Naive B cell (primary cell): ENCODE data around the gene LAMA4. TPM values are rescaled to one million over a fixed set of nuclear protein-coding genes. Genes with fewer than 3 reads are reported as not detected.

Experiments used
- ATAC-seq, 2 donors: fragments of 150-1000 bp; cut with Tn5 transposase; 2 replicates each; pipeline ENCODE4 v1.10.0; 2021; ENCODE audit warnings: low read depth in 2 of 2, mild to moderate bottlenecking in 2 of 2, moderate library complexity in 2 of 2
- DNase-seq: peaks from one replicate; pipeline ENCODE4 v3.0.0; 2022
- H3K27ac Mint-ChIP-seq, 6 donors: one replicate each; pipeline ENCODE4 v1.8.0; 2020 to 2022; ENCODE audit warnings: mild to moderate bottlenecking in 6 of 6, mixed read lengths in 6 of 6, moderate library complexity in 5 of 6, inconsistent platforms in 2 of 6
- H3K27me3 Mint-ChIP-seq, 3 donors: one replicate each; pipeline ENCODE4 v1.8.0; 2021 to 2022; ENCODE audit warnings: mixed read lengths in 3 of 3, mild to moderate bottlenecking in 1 of 3
- H3K36me3 Mint-ChIP-seq, 2 donors: one replicate each; pipeline ENCODE4 v1.8.0; 2020 to 2022; ENCODE audit warnings: mixed read lengths in 2 of 2, inconsistent platforms in 1 of 2, mild to moderate bottlenecking in 1 of 2
- H3K4me1 Mint-ChIP-seq, 3 donors: one replicate each; pipeline ENCODE4 v1.8.0; 2020 to 2022; ENCODE audit warnings: mixed read lengths in 3 of 3, inconsistent platforms in 1 of 3, mild to moderate bottlenecking in 1 of 3, moderate library complexity in 1 of 3
- H3K4me3 Mint-ChIP-seq, 8 donors: one replicate each; pipeline ENCODE4 v1.8.0; 2020 to 2022; ENCODE audit warnings: mild to moderate bottlenecking in 8 of 8, mixed read lengths in 8 of 8, moderate library complexity in 8 of 8, inconsistent platforms in 2 of 8
- H3K9me3 Mint-ChIP-seq, 7 donors: one replicate each; pipeline ENCODE4 v1.8.0; 2020 to 2022; ENCODE audit warnings: mixed read lengths in 7 of 7, mild to moderate bottlenecking in 5 of 7, inconsistent platforms in 2 of 7, moderate library complexity in 1 of 7
- polyA plus RNA-seq, 6 donors: library from polyadenylated mRNA; unstranded; fragments of 300-500 nt; fragmentation: Illumina TruSeq; gene quantifications; one replicate each; pipeline ENCODE4 v1.2.3, GENCODE V29; 2021; ENCODE audit warnings: low read depth in 6 of 6

Gene LAMA4, protein sequence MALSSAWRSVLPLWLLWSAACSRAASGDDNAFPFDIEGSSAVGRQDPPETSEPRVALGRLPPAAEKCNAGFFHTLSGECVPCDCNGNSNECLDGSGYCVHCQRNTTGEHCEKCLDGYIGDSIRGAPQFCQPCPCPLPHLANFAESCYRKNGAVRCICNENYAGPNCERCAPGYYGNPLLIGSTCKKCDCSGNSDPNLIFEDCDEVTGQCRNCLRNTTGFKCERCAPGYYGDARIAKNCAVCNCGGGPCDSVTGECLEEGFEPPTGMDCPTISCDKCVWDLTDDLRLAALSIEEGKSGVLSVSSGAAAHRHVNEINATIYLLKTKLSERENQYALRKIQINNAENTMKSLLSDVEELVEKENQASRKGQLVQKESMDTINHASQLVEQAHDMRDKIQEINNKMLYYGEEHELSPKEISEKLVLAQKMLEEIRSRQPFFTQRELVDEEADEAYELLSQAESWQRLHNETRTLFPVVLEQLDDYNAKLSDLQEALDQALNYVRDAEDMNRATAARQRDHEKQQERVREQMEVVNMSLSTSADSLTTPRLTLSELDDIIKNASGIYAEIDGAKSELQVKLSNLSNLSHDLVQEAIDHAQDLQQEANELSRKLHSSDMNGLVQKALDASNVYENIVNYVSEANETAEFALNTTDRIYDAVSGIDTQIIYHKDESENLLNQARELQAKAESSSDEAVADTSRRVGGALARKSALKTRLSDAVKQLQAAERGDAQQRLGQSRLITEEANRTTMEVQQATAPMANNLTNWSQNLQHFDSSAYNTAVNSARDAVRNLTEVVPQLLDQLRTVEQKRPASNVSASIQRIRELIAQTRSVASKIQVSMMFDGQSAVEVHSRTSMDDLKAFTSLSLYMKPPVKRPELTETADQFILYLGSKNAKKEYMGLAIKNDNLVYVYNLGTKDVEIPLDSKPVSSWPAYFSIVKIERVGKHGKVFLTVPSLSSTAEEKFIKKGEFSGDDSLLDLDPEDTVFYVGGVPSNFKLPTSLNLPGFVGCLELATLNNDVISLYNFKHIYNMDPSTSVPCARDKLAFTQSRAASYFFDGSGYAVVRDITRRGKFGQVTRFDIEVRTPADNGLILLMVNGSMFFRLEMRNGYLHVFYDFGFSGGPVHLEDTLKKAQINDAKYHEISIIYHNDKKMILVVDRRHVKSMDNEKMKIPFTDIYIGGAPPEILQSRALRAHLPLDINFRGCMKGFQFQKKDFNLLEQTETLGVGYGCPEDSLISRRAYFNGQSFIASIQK (N-terminal part only)
- polyA plus RNA-seq, result not detected

DNA sequence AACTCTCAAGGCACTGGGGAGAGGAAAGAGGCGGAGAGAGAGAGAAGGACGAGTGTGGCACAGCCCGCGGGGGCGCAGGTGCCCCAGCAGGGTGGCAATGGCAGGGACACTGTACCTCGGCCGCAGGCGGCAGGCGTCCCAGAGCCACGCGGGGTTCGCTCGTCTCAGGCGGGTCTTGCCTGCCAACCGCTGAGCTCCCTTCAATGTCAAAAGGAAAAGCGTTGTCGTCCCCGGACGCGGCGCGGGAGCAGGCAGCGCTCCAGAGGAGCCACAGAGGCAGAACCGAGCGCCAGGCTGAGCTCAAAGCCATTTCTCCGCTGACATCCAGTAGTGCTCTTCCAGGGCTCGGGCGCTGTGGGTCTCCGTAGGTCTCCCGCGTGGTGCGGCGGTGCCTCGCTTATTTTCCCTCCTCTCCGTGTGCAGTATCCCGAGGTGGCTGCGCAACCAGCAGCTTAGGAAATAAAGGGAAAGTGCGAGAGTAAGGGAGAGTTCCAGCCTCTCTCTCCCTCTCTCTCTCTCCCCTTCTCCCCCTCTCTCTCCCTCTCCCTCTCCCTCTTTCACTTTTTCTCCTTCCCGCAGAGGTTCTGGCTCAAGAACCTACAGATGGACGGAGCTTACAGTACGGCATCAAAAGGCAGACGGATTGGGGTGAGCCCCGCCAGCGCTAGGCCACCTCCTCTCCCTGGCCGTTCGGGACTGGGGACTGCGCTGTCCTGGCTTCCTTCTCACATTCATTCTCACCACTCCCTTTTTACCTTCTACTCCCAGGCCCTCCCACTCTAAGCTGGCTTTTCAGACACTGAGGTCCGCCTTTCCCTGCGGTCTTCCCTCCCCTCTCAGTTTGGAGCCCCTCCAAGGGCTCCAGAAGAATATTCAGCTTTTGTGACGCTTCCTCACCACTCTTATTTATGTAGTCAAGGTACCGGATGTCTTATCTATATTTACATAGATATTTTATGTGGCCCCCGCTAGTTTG is at the start of gene LAMA4:
LAMA4 (minus strand) TSS at position 727 of the 976 bp plus-strand sequence; CDS start at position 310, 417 bp downstream.
- H3K27me3 Mint-ChIP-seq, result peaks cover 25 to 40% (median 32%) of the 10 kb centered on the region in 3 donors
- no peaks in the 10 kb centered on the region for H3K9me3 Mint-ChIP-seq
- peak within 1 kb of the TSS in 1 of 6 donors; percentile 73 for H3K27ac Mint-ChIP-seq
- peaks cover 13 to 19% (median 16%) of the 10 kb centered on the region in 3 donors for H3K4me1 Mint-ChIP-seq
- peak within 1 kb of the TSS in 7 of 8 donors; percentile 60 to 89 (median 71) for H3K4me3 Mint-ChIP-seq
- no peak for DNase-seq
- H3K36me3 Mint-ChIP-seq, result peaks cover 4 to 7% of the 10 kb centered on the region in 2 donors
- no peak for ATAC-seq

DNA sequence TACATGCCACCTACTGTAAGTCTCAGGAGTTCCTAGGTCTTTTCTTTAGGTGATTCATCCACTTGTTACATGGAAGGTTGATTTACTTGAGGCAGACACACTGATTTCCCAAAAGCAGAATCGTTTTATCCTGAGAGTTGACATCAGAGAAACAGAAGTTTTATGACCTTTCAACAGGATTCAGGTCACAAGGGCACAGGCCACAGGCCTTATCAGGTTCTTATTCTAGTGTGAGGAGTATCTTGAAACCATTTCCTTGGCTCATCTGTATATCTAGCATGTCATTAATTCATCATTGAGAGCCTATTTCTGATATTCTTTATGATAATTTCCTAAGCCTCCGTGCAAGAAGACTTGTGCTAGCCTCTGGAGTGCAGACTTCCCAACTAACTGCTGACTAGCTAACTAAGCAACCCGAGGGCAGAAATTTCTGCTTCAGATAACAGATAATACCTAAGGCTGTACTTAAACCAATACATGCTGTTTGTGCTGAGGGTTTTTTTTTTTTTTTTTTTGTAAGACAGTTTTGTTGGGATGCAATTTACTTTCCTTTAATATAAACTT is 47.9 kb upstream of the LAMA4 start:
- no peak overlapping the region for H3K4me3 Mint-ChIP-seq
- DNase-seq, result no peak
- peaks cover 0 to 6% (median 4%) of the 10 kb centered on the region in 3 donors for H3K4me1 Mint-ChIP-seq
- no peaks in the 10 kb centered on the region for H3K36me3 Mint-ChIP-seq
- no peak for ATAC-seq
- no peak overlapping the region for H3K27ac Mint-ChIP-seq
- H3K27me3 Mint-ChIP-seq, result peaks cover 11 to 18% (median 16%) of the 10 kb centered on the region in 3 donors
- H3K9me3 Mint-ChIP-seq, result no peaks in the 10 kb centered on the region

DNA sequence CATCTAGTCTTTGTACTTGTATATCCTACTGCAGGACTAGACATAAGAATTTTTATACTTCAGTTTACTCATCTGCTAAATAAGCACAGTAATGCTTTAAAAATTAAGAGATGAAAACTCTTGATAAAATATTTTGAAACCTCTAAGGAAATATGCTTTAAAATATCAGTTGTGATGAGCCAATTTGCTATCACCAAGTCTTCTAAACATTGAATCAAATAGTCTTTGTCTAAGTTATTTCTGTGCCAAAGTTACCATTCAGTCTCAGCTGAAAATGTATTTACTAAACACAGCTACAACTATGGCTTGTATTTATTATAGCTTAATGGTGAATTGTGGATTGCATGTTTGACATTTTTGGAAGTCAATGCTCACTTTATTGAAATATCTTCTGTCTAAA is 46.5 kb upstream of the LAMA4 start:
- DNase-seq (no peak), ATAC-seq (no peak)
- Mint-ChIP-seq H3K4me1 (no peaks in the 10 kb centered on the region), H3K9me3 (no peaks in the 10 kb centered on the region), H3K27ac (no peak overlapping the region), H3K27me3 (peaks cover 11 to 24% (median 20%) of the 10 kb centered on the region in 3 donors), H3K4me3 (no peak overlapping the region), H3K36me3 (no peaks in the 10 kb centered on the region)

DNA sequence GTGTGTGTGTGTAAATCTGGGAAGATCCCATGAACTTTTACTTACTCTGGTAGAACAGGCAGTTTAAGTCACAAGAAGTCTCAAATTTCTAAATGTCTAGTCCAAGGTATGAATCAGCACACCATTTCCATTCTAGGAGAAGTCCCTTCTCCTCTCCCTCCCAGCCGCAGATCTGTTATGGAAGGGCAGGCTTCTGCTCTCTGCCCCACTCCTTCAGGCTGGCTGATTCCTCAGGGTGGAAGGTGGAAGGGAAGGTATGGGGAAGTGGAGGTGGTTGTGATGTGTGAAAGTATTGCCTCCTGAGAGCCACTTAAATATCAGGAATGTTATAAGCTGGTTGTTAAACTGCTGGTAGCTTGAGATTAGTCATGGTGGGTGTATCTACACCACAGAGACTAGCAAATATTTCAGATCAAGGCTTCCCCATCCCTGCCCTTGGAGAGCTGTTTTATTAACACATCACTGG is 44.5 kb upstream of the LAMA4 start:
- H3K4me1 Mint-ChIP-seq, result no peaks in the 10 kb centered on the region
- H3K4me3 Mint-ChIP-seq, result no peak overlapping the region
- ATAC-seq, result no peak

DNA sequence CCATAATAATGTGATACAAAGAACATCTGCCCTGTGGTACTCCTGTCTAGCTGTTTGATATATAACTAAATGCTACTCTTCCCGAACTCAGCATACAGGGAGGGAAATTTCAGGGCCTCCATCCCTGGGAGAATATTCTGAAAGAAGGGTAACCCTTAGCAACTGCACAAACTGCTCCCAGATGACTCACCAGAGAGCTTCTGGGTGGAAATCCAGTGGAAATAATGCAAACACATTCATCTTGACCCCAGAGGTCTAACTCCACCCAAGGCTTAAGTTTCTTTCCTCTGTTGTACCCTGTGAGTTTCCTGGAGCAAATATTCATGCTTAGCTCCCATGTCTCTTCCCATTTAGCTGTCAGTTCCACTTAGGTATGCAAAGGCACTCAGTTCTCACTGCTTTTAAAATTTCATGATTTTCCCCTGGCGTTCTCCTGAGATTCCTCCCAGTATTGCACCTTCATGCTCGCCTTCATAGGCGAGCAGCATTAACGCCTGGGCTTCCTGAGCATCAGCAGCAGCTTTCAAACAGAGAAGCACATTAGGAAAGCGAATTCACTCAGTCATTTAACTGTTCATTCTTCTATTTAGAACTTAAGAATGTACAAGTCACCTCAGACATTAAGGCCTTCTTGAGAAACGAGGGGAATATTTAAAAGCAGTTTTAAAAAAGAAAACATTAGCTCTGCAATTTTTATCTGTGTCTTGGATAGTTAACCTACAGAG is 43.8 kb upstream of the LAMA4 start:
- H3K27me3 Mint-ChIP-seq, result peaks cover 0 to 20% (median 14%) of the 10 kb centered on the region in 3 donors
- DNase-seq (no peak), ATAC-seq (no peak)
- no peaks in the 10 kb centered on the region for H3K36me3 Mint-ChIP-seq
- no peaks in the 10 kb centered on the region for H3K9me3 Mint-ChIP-seq
- no peak overlapping the region for H3K4me3 Mint-ChIP-seq
- H3K27ac Mint-ChIP-seq, result no peak overlapping the region
- H3K4me1 Mint-ChIP-seq, result no peaks in the 10 kb centered on the region

More for the DNA sequence above, 44.5 kb upstream of the LAMA4 start:
- Mint-ChIP-seq H3K9me3 (no peaks in the 10 kb centered on the region), H3K27ac (no peak overlapping the region), H3K27me3 (peaks cover 0 to 20% (median 14%) of the 10 kb centered on the region in 3 donors), H3K36me3 (no peaks in the 10 kb centered on the region)
- no peak for DNase-seq

DNA sequence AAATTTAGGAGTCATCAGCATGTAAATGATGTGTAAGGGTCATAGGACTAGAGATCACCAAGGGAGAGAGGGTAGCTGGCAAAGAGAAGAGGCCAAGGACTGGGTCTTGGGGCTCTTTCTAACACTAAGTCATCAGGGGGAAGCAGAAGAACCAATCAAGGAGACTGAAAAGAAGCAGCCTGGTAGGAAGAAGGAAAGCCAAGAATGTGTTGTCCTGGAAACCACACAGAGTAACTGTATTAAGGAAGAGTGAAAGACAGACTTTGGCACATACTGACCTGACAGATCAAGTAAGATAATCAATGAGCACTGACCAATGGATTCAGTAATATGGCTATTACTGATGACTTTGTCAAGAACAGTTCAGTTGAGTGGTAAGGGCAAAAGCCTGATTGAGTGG is 42.3 kb upstream of the LAMA4 start:
- Mint-ChIP-seq H3K27ac (no peak overlapping the region), H3K36me3 (no peaks in the 10 kb centered on the region), H3K27me3 (peaks cover 8 to 28% (median 23%) of the 10 kb centered on the region in 3 donors), H3K4me1 (no peaks in the 10 kb centered on the region), H3K9me3 (no peaks in the 10 kb centered on the region), H3K4me3 (no peak overlapping the region)
- DNase-seq (no peak), ATAC-seq (no peak)

DNA sequence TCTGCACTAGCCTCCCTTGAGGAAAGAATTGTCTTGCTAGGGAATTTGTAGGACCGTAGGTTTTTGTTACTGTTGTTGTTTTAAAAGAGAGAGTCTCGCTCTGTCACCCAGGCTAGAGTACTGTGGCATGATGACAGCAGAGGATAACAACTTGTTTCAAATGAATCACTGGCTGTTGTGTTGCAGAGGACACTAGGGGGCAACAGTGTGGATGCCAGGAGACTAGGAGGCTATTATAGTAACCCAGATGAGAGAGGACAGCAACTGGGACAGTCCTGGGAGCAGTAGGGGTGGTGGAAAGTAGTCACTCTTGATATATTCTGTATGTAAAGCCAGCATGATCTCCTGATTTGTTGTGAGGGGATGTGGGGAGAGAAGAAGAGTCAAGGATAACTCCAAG is 41.8 kb upstream of the LAMA4 start:
- no peak for ATAC-seq
- Mint-ChIP-seq H3K9me3 (no peaks in the 10 kb centered on the region), H3K4me3 (peak overlapping the region in 1 of 8 donors; percentile 1)

DNA sequence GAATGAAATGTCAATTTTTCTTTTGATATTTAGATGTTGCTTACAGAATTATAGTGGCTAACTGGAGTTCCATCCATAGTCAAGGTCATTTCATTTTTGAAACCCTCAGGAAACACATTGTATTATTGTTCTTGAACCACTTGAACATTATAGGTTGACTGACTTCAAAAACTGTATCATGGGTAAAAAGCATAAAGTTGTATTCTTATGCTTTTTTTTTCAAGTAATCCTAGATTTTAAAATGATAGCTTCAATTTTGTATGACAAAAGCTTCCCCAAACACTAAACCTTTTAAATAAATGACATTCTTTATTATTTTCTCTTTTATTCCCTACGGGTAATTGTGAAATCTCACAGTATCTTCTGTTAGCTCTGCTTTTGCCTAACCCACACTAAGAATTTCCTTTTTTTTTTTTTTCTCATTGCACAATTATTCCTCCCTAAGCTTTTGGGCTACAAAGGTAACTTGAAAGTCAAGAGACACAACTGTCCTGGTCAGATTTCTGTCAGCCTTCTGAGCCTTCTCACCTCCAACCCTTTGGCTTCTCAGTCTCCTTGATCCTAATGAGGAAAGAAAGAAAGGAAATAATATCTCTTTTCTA is 36.9 kb upstream of the LAMA4 start:
- H3K4me3 Mint-ChIP-seq, result no peak overlapping the region
- no peak overlapping the region for H3K27ac Mint-ChIP-seq
- ATAC-seq (no peak), DNase-seq (no peak)
- no peaks in the 10 kb centered on the region for H3K4me1 Mint-ChIP-seq
- no peaks in the 10 kb centered on the region for H3K9me3 Mint-ChIP-seq
- peaks cover 9 to 17% (median 12%) of the 10 kb centered on the region in 3 donors for H3K27me3 Mint-ChIP-seq
- H3K36me3 Mint-ChIP-seq, result no peaks in the 10 kb centered on the region

More for the DNA sequence above, 41.8 kb upstream of the LAMA4 start:
- no peaks in the 10 kb centered on the region for H3K4me1 Mint-ChIP-seq
- H3K27ac Mint-ChIP-seq, result peak overlapping the region in 1 of 6 donors; percentile 0
- no peak for DNase-seq
- H3K36me3 Mint-ChIP-seq, result no peaks in the 10 kb centered on the region
- H3K27me3 Mint-ChIP-seq, result peaks cover 9 to 32% (median 27%) of the 10 kb centered on the region in 3 donors

DNA sequence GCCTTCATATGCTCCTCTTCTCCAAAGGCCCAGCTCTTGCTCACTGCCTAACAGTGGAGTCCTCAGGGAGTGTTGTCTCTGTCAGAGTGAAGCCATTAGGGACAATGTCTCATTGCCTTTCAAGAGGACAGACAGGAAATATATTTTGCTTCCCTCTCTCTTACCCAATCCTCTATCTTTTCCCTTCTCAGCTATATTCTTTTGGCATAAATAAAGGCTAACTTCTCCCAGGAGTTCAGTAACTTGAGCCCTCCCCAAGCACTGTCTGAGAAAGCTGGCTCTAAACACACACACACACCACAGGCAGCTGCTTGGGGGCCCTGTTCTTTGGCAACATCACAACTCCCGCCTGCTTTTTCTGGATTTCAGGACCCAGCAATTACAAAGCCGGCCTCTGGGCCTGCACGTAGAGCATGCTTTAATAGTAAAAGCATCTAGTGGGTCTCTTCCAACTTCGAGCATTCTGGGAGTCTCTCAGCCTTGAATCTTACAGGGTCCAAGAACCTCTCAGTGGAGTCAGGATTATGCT is 34.7 kb upstream of the LAMA4 start:
- DNase-seq, result no peak
- peaks cover 9 to 13% (median 12%) of the 10 kb centered on the region in 3 donors for H3K27me3 Mint-ChIP-seq
- ATAC-seq, result no peak
- no peaks in the 10 kb centered on the region for H3K9me3 Mint-ChIP-seq
- no peaks in the 10 kb centered on the region for H3K4me1 Mint-ChIP-seq
- no peaks in the 10 kb centered on the region for H3K36me3 Mint-ChIP-seq
- no peak overlapping the region for H3K27ac Mint-ChIP-seq
- no peak overlapping the region for H3K4me3 Mint-ChIP-seq

DNA sequence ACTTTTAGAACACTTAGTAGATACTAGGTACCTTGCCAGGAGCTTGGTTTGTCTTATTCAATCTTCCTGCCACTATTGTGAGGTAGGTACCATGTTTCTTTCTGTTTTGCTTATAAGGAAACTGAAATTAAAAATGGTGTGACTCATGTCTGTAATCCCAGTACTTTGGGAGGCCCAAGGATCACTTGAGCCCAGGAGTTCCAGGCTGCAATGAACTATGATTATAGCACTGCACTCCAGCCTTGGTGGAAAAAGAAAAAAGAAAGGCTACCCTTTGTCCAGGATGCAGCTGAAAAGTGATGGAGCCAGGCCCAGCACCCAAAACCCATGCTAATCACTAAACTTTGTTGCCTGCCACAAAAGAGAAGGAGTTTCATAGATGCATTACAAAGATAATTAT is 34.1 kb upstream of the LAMA4 start:
- Mint-ChIP-seq H3K27ac (peak overlapping the region in 1 of 6 donors; percentile 21), H3K36me3 (no peaks in the 10 kb centered on the region), H3K4me1 (no peaks in the 10 kb centered on the region), H3K4me3 (no peak overlapping the region), H3K27me3 (peaks cover 9 to 13% (median 12%) of the 10 kb centered on the region in 3 donors), H3K9me3 (no peaks in the 10 kb centered on the region)
- DNase-seq (no peak), ATAC-seq (no peak)
